IPS DF 6.9 (cell line): ENCODE measurements around the gene AREL1.

Experiments
- DNase-seq: peaks from one replicate; pipeline ENCODE4 v3.0.0-alpha.2; 2013; ENCODE audit warnings: low read depth, low spot score
- H3K27ac ChIP-seq: one replicate; pipeline ENCODE4 v1.5.1; 2013; ENCODE audit warnings: low read length, control low read depth
- H3K27me3 ChIP-seq: 2 replicates; pipeline ENCODE4 v1.6.1; 2013; ENCODE audit warnings: mild to moderate bottlenecking, low read length; ENCODE audit not compliant: control insufficient read depth, insufficient read depth
- H3K36me3 ChIP-seq: 2 replicates; pipeline ENCODE4 v1.6.1; 2013; ENCODE audit warnings: low read length; ENCODE audit not compliant: control insufficient read depth, insufficient read depth
- H3K4me1 ChIP-seq: 2 replicates; pipeline ENCODE4 v1.6.1; 2013; ENCODE audit warnings: low read length; ENCODE audit not compliant: control insufficient read depth, insufficient read depth
- H3K4me3 ChIP-seq: 2 replicates; pipeline ENCODE4 v1.5.1; 2013; ENCODE audit warnings: mild to moderate bottlenecking, low read length
- H3K9me3 ChIP-seq: 2 replicates; pipeline ENCODE4 v1.6.1; 2013; ENCODE audit warnings: low read length, inconsistent platforms; ENCODE audit not compliant: control insufficient read depth, insufficient read depth
- WGBS: extraction: QIAGEN DNeasy Blood & Tissue Kit; methylation state at CpG from one replicate; pipeline ENCODE4 v1.1.7; 2013; ENCODE audit warnings: mixed read lengths, missing lambda C conversion rate; ENCODE audit not compliant: insufficient read length, insufficient coverage; 5-methylcytosine and 5-hydroxymethylcytosine counted together

AREL1 gene

GRCh38 chr14:74638066-74638465 is 74.8 kb downstream of the AREL1 start:
- Histone ChIP-seq H3K27me3 (no peaks in the 10 kb centered on the region), H3K27ac (no peak overlapping the region), H3K9me3 (no peaks in the 10 kb centered on the region), H3K36me3 (no peaks in the 10 kb centered on the region), H3K4me1 (no peaks in the 10 kb centered on the region), H3K4me3 (no peak overlapping the region)
- no peak for DNase-seq
- WGBS = no CpG with 5 or more reads among the region's 7 CpGs

- H3K27me3 ChIP-seq = no peaks in the 10 kb centered on the region
- no peak overlapping the region for H3K4me3 ChIP-seq
- H3K27ac ChIP-seq = no peak overlapping the region
- no peaks in the 10 kb centered on the region for H3K9me3 ChIP-seq
- H3K4me1 ChIP-seq = no peaks in the 10 kb centered on the region
- no CpG with 5 or more reads among the region's 3 CpGs for WGBS
- DNase-seq = no peak
- H3K36me3 ChIP-seq = no peaks in the 10 kb centered on the region
These were observed 75.7 kb downstream of the AREL1 start for GRCh38 chr14:74637178-74637550.

- Histone ChIP-seq H3K36me3 (no peaks in the 10 kb centered on the region), H3K9me3 (no peaks in the 10 kb centered on the region), H3K27me3 (no peaks in the 10 kb centered on the region), H3K4me1 (0 out of 2 replicates have a peak, but pooled peaks cover 1% of the 10 kb centered on the region), H3K27ac (no peak overlapping the region), H3K4me3 (no peak overlapping the region)
- DNase-seq = no peak
- no CpG with 5 or more reads among the region's 10 CpGs for WGBS
These were observed 76.3 kb downstream of the AREL1 start for GRCh38 chr14:74636424-74637177.

- Histone ChIP-seq H3K4me3 (no peak overlapping the region), H3K4me1 (0 out of 2 replicates have a peak, but pooled peaks cover 1% of the 10 kb centered on the region), H3K27ac (no peak overlapping the region), H3K36me3 (no peaks in the 10 kb centered on the region), H3K27me3 (no peaks in the 10 kb centered on the region), H3K9me3 (no peaks in the 10 kb centered on the region)
- no CpG with 5 or more reads among the region's 3 CpGs for WGBS
- DNase-seq = no peak
These were observed 77.0 kb downstream of the AREL1 start for GRCh38 chr14:74635847-74636246.

GRCh38 chr14:74634964-74635363 is 77.9 kb downstream of the AREL1 start:
- Histone ChIP-seq H3K27ac (no peak overlapping the region), H3K4me1 (0 out of 2 replicates have a peak, but pooled peaks cover 1% of the 10 kb centered on the region), H3K4me3 (no peak overlapping the region), H3K36me3 (no peaks in the 10 kb centered on the region), H3K9me3 (no peaks in the 10 kb centered on the region), H3K27me3 (no peaks in the 10 kb centered on the region)
- WGBS = no CpG with 5 or more reads among the region's 2 CpGs
- DNase-seq = no peak

- H3K4me3 ChIP-seq = no peak overlapping the region
- H3K36me3 ChIP-seq = no peaks in the 10 kb centered on the region
- H3K4me1 ChIP-seq = 0 out of 2 replicates have a peak, but pooled peaks cover 1% of the 10 kb centered on the region
- WGBS = no CpG with 5 or more reads among the region's 1 CpG
- DNase-seq = no peak
- no peaks in the 10 kb centered on the region for H3K27me3 ChIP-seq
- H3K27ac ChIP-seq = no peak overlapping the region
- no peaks in the 10 kb centered on the region for H3K9me3 ChIP-seq
These were observed 78.4 kb downstream of the AREL1 start for GRCh38 chr14:74634481-74634880.

GRCh38 chr14:74630881-74631690 is 81.8 kb downstream of the AREL1 start:
- Histone ChIP-seq H3K4me1 (0 out of 2 replicates have a peak, but pooled peaks cover 1% of the 10 kb centered on the region), H3K9me3 (no peaks in the 10 kb centered on the region), H3K36me3 (no peaks in the 10 kb centered on the region), H3K27me3 (no peaks in the 10 kb centered on the region), H3K27ac (no peak overlapping the region), H3K4me3 (no peak overlapping the region)
- DNase-seq = no peak
- WGBS = no CpG with 5 or more reads among the region's 15 CpGs

GRCh38 chr14:74628418-74628817 is 84.5 kb downstream of the AREL1 start:
- H3K36me3 ChIP-seq = no peaks in the 10 kb centered on the region
- H3K27me3 ChIP-seq = no peaks in the 10 kb centered on the region
- H3K4me1 ChIP-seq = 0 out of 2 replicates have a peak, but pooled peaks cover 1% of the 10 kb centered on the region
- WGBS = no CpG with 5 or more reads among the region's 5 CpGs
- H3K9me3 ChIP-seq = no peaks in the 10 kb centered on the region
- no peak overlapping the region for H3K4me3 ChIP-seq
- no peak overlapping the region for H3K27ac ChIP-seq
- DNase-seq = no peak

- H3K36me3 ChIP-seq = no peaks in the 10 kb centered on the region
- no peak overlapping the region for H3K27ac ChIP-seq
- WGBS = no CpG with 5 or more reads among the region's 8 CpGs
- no peaks in the 10 kb centered on the region for H3K9me3 ChIP-seq
- H3K27me3 ChIP-seq = no peaks in the 10 kb centered on the region
- 0 out of 2 replicates have a peak, but pooled peaks cover 1% of the 10 kb centered on the region for H3K4me1 ChIP-seq
- no peak for DNase-seq
- H3K4me3 ChIP-seq = no peak overlapping the region
These were observed 85.8 kb downstream of the AREL1 start for GRCh38 chr14:74627076-74627475.

- H3K4me3 ChIP-seq = no peak overlapping the region
- H3K36me3 ChIP-seq = no peaks in the 10 kb centered on the region
- H3K27ac ChIP-seq = no peak overlapping the region
- H3K9me3 ChIP-seq = no peaks in the 10 kb centered on the region
- no peaks in the 10 kb centered on the region for H3K27me3 ChIP-seq
- H3K4me1 ChIP-seq = no peaks in the 10 kb centered on the region; the same call in 1 of the 2 replicates
- no peak for DNase-seq
- WGBS = no CpG with 5 or more reads among the region's 5 CpGs
These were observed 90.6 kb downstream of the AREL1 start for GRCh38 chr14:74622257-74622656.
